Lower leg skin (tissue), 3 donors: ENCODE results near the gene RNF25.
A peak's percentile ranks its signal among the peaks of the same experiment; 100 is the strongest.

Experiments
- POLR2A ChIP-seq, 2 donors: fragments of 450-650 bp; IDR thresholded peaks; one replicate each; pipeline ENCODE4 v1.6.1; 2016 to 2017; ENCODE audit warnings: antibody characterized with exemption in 2 of 2, mild to moderate bottlenecking in 1 of 2, moderate library complexity in 1 of 2
- TF ChIP-seq, protein P1 (sequence below), 3 donors: fragments of 450-650 bp; IDR thresholded peaks; one replicate each; pipeline ENCODE4 v1.5.1; 2016; ENCODE audit warnings: antibody characterized with exemption in 3 of 3, mild to moderate bottlenecking in 3 of 3, moderate library complexity in 2 of 3

DNA sequence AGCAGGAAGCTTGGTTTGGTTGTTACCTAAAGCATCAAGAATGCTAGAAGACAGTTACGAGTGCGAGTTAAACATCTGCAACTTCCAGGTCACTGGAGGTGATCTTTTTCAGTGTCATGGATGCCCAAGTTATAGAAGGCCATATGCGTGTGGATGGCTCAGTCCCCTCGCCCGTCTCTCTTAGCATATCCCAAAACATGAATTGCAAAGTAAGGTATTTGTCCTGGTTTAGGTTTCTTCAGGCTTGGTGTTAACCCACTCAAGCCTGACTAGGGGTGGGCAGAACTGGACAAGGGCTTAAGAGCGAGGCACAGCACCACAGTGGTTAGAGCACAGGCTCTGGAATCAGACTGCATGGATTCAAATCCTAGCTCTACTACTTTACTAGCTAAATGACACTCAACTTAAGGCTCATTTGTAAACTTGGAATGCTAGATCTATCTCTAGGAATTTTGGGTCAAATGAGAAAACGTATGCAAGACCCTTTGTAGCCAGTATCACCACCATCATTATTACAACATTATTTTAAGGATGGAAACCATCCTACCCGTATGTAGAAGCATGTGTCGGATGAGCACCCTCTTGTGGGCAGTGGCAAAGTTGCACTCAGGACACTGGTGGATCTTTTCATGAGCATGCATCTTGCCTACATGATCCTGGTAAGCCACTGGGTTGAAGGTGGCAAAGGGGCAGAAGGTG is 23.6 kb downstream of the RNF25 start:
- TF ChIP-seq, protein P1, sequence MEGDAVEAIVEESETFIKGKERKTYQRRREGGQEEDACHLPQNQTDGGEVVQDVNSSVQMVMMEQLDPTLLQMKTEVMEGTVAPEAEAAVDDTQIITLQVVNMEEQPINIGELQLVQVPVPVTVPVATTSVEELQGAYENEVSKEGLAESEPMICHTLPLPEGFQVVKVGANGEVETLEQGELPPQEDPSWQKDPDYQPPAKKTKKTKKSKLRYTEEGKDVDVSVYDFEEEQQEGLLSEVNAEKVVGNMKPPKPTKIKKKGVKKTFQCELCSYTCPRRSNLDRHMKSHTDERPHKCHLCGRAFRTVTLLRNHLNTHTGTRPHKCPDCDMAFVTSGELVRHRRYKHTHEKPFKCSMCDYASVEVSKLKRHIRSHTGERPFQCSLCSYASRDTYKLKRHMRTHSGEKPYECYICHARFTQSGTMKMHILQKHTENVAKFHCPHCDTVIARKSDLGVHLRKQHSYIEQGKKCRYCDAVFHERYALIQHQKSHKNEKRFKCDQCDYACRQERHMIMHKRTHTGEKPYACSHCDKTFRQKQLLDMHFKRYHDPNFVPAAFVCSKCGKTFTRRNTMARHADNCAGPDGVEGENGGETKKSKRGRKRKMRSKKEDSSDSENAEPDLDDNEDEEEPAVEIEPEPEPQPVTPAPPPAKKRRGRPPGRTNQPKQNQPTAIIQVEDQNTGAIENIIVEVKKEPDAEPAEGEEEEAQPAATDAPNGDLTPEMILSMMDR (IDR thresholded peaks at IDR 0.05) = peak in 1 of 3 donors; percentile 73
- no peak for TF ChIP-seq POLR2A (IDR thresholded peaks at IDR 0.05)
